ENCODE data around the gene LCLAT1. TPM values are rescaled to one million over a fixed set of nuclear protein-coding genes. Genes with fewer than 3 reads are reported as not detected.

Gene LCLAT1
- polyA plus RNA-seq, 2 of the 4 experiments (the other 2 are of a cell fraction): 19.5 to 71.0 TPM

GRCh38 chr2:30412684-30413570 lies 34.1 kb upstream of the LCLAT1 start (continued):
- TF ChIP-seq ATOH8 (CRISPR knock-in tag; IDR thresholded peaks at IDR 0.05; ENCODE audit: low read depth) (no peak), GATA3 (IDR thresholded peaks at IDR 0.05; ENCODE audit: borderline replicate concordance) (no peak), ZC3H11A (IDR thresholded peaks at IDR 0.05) (no peak), KDM5A (IDR thresholded peaks at IDR 0.05) (no peak), POLR2AphosphoS2 (conservative IDR thresholded peaks at IDR 0.05; ENCODE audit: low read length) (no peak), FOSB (CRISPR knock-in tag; IDR thresholded peaks at IDR 0.05) (no peak), NR3C1 (IDR thresholded peaks at IDR 0.05) (no peak), BHLHE40 (IDR thresholded peaks at IDR 0.05; ENCODE audit: low read depth, low read length) (no peak), CHD2 (IDR thresholded peaks at IDR 0.05; ENCODE audit: low read length, partially characterized antibody) (no peak)
- TF ChIP-seq, protein P1, sequence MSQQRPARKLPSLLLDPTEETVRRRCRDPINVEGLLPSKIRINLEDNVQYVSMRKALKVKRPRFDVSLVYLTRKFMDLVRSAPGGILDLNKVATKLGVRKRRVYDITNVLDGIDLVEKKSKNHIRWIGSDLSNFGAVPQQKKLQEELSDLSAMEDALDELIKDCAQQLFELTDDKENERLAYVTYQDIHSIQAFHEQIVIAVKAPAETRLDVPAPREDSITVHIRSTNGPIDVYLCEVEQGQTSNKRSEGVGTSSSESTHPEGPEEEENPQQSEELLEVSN (IDR thresholded peaks at IDR 0.05; ENCODE audit: borderline replicate concordance, low read depth): no peak
- TF ChIP-seq, protein P2, sequence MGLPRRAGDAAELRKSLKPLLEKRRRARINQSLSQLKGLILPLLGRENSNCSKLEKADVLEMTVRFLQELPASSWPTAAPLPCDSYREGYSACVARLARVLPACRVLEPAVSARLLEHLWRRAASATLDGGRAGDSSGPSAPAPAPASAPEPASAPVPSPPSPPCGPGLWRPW (IDR thresholded peaks at IDR 0.05): no peak

GRCh38 chr2:30414961-30415360 lies 32.1 kb upstream of the LCLAT1 start:
- no peak for ATAC-seq
- Histone ChIP-seq H3K27ac (no peak overlapping the region), H3K9me3 (no peaks in the 10 kb centered on the region), H3K4me2 (no peak overlapping the region), H3K4me1 (peaks cover 11% of the 10 kb centered on the region), H3K4me3 (no peak overlapping the region)
- WGBS (ENCODE audit: missing lambda C conversion rate): 83% methylated on average over 2 of the region's 2 CpGs
- DNase-seq (ENCODE audit: low read depth in 1 of 2, low spot score in 1 of 2): no peak
- TF ChIP-seq HMGXB4 (CRISPR knock-in tag; IDR thresholded peaks at IDR 0.05; ENCODE audit: borderline replicate concordance) (no peak), CTCF (IDR thresholded peaks at IDR 0.05) (no peak), BCL3 (IDR thresholded peaks at IDR 0.05) (no peak)
- POLR2A ChIA-PET: no interaction called here
- CTCF ChIA-PET: no interaction called here
- peak; percentile 86 for FAIRE-seq

DNA sequence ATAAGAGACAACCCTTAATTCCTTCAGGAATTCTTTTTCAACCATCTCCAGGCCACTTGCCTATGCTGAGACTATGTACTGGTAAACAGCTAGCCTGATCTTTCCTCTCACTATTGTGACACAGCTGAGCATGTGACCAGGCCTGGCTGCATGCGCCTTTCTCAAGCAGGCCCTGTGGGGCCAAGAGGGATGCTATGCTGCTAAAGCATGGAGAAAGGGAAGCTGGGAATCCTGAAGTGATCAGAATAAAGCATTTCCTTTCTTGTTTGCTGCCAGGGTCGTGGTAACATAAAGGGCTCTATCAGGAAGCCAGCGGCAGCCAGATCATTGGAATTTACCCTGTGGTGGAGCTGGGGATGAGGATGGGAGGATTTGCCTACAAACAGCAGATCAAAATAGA lies 29.8 kb upstream of the LCLAT1 start:
- TF ChIP-seq MAFK (IDR thresholded peaks at IDR 0.05; ENCODE audit: partially characterized antibody) (no peak), BHLHE40 (IDR thresholded peaks at IDR 0.05; ENCODE audit: low read depth, low read length) (no peak), JUNB (IDR thresholded peaks at IDR 0.05) (no peak), NR3C1 (IDR thresholded peaks at IDR 0.05) (no peak), BCL3 (IDR thresholded peaks at IDR 0.05) (no peak), ELK1 (IDR thresholded peaks at IDR 0.05; ENCODE audit: low read depth, low read length) (no peak), HOXA7 (CRISPR knock-in tag; IDR thresholded peaks at IDR 0.05) (no peak)
- Histone ChIP-seq H3K4me2 (no peak overlapping the region), H3K4me1 (peaks cover 13% of the 10 kb centered on the region), H3K4me3 (no peak overlapping the region), H3K27ac (no peak overlapping the region), H3K9me3 (no peaks in the 10 kb centered on the region)
- CTCF ChIA-PET: interaction anchor here (1.1 to 1.6 kb wide), 2 partner anchors 9 to 11 kb away, joined by 3 to 5 read pairs; no protein-coding TSS in a partner anchor
- DNase-seq (ENCODE audit: low read depth in 1 of 2, low spot score in 1 of 2) (no peak), FAIRE-seq (no peak), ATAC-seq (peak in 1 of 2 experiments; percentile 55; a peak in 3 of 6 replicates)
- POLR2A ChIA-PET: no interaction called here
- 82% methylated on average over 3 of the region's 3 CpGs for WGBS (ENCODE audit: missing lambda C conversion rate)
